Measurements from ENCODE around the gene MGLL. TPM values are rescaled to one million over a fixed set of nuclear protein-coding genes. Genes with fewer than 3 reads are reported as not detected.

Gene MGLL
- total RNA-seq, 2 experiments from 2014 or later: 19.2 to 21.6 TPM

DNA sequence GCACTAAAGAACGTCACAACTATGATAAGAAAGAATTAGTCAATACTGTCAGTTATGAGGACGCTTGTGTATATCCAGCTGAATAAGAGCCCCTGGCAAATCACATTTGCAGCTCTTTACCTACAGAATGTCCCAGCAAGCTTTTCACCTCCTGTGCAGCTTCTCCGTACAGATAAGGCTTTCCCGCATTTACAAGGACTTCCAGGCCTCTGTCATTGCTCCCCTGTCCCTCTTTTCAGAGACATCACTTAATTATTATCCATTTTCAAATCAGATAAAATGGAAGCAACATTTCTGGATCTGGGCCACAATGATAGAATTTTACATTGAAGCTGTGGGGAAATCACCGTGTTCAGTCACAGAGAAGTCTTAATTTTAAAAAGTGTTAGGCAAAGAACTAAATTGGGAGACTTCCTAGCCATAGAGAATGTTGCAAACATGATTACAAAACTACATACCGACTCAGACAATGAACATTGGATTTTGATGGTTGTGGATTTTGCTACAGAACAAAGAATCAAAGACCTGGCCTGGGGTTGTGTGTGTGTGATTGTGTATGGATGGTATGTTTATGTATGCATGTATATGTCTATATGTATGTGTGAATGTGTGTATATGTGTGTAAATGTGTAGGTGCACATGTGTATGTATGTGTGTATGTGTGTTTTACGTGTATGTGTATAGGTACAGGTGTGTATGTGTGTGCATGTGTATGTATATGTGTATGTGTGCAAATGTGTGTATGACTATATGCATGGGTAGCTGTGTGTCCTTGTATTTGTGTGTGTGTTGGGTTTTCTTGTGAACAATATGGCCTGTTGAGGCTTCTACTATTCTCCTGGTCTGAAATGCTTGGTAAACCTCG lies 41.5 kb downstream of the MGLL start:
- CTCF ChIA-PET (ENCODE audit: unreplicated experiment): no interaction called here
- Histone ChIP-seq H3K4me1 (ENCODE audit: insufficient read depth, low read length, poor library complexity, severe bottlenecking) (peaks cover 16% of the 10 kb centered on the region), H3K4me3 (ENCODE audit: low read depth, low read length, poor library complexity, severe bottlenecking) (no peak overlapping the region), H3K36me3 (ENCODE audit: insufficient read depth, low read length) (no peaks in the 10 kb centered on the region), H2AFZ (ENCODE audit: low read length) (no peak overlapping the region), H3K27ac (ENCODE audit: low read depth, low read length, poor library complexity, severe bottlenecking) (no peak overlapping the region), H4K20me1 (ENCODE audit: insufficient read depth, low read length) (no peaks in the 10 kb centered on the region), H3K9me2 (ENCODE audit: insufficient read depth, low read length) (no peaks in the 10 kb centered on the region), H3K79me2 (ENCODE audit: insufficient read depth, low read depth, low read length) (no peaks in the 10 kb centered on the region), H3K9me3 (ENCODE audit: low read length) (peaks cover 10% of the 10 kb centered on the region; the same call in 1 of the 2 replicates), H3K4me2 (ENCODE audit: low read length) (no peak overlapping the region)
- POLR2A ChIA-PET: no interaction called here
- no TSS peak for BruUV-seq (replicated peaks)
- intact Hi-C loops (cut with micrococcal nuclease; ENCODE audit: unreplicated experiment): no loop called here
- TF ChIP-seq, protein P1, sequence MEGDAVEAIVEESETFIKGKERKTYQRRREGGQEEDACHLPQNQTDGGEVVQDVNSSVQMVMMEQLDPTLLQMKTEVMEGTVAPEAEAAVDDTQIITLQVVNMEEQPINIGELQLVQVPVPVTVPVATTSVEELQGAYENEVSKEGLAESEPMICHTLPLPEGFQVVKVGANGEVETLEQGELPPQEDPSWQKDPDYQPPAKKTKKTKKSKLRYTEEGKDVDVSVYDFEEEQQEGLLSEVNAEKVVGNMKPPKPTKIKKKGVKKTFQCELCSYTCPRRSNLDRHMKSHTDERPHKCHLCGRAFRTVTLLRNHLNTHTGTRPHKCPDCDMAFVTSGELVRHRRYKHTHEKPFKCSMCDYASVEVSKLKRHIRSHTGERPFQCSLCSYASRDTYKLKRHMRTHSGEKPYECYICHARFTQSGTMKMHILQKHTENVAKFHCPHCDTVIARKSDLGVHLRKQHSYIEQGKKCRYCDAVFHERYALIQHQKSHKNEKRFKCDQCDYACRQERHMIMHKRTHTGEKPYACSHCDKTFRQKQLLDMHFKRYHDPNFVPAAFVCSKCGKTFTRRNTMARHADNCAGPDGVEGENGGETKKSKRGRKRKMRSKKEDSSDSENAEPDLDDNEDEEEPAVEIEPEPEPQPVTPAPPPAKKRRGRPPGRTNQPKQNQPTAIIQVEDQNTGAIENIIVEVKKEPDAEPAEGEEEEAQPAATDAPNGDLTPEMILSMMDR (conservative IDR thresholded peaks at IDR 0.05; ENCODE audit: low read length): no peak
- no peak for TF ChIP-seq EZH2phosphoT487 (IDR thresholded peaks at IDR 0.05; ENCODE audit: borderline replicate concordance, low read depth, low read length)
- no peak for DNase-seq (ENCODE audit: low spot score)

DNA sequence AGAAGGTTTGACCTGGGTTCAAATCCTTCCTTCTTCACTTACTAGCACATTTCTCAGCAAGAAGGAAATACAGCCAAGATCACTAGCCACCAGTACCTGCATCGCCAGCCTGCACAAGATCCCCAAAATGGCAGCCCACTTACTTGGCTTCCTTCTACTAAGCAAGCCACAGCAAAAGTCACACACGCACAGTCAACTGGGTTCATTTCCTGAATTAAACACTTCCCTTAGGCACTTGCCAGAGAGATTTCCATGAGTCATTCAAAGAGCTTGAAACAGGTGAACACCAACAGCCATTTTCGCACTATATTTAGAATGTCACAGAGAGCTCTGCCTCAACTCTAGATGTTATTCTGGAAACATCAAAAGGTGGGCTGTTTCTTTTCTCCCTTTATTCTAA lies 42.6 kb downstream of the MGLL start:
- Histone ChIP-seq H2AFZ (ENCODE audit: low read length) (no peak overlapping the region), H3K4me3 (ENCODE audit: low read depth, low read length, poor library complexity, severe bottlenecking) (no peak overlapping the region), H3K9me2 (ENCODE audit: insufficient read depth, low read length) (no peaks in the 10 kb centered on the region), H3K4me1 (ENCODE audit: insufficient read depth, low read length, poor library complexity, severe bottlenecking) (peaks cover 7% of the 10 kb centered on the region), H3K79me2 (ENCODE audit: insufficient read depth, low read depth, low read length) (no peaks in the 10 kb centered on the region), H3K27ac (ENCODE audit: low read depth, low read length, poor library complexity, severe bottlenecking) (no peak overlapping the region), H3K36me3 (ENCODE audit: insufficient read depth, low read length) (no peaks in the 10 kb centered on the region), H4K20me1 (ENCODE audit: insufficient read depth, low read length) (no peaks in the 10 kb centered on the region), H3K4me2 (ENCODE audit: low read length) (no peak overlapping the region), H3K9me3 (ENCODE audit: low read length) (peaks cover 10% of the 10 kb centered on the region; the same call in 1 of the 2 replicates)
- intact Hi-C loops (cut with micrococcal nuclease; ENCODE audit: unreplicated experiment): no loop called here
- no TSS peak for BruUV-seq (replicated peaks)
- DNase-seq (ENCODE audit: low spot score): no peak
- ChIA-PET POLR2A (interaction anchor here (0.7 to 0.8 kb wide), 3 partner anchors 18 to 242 kb away, joined by 3 read pairs; no protein-coding TSS in a partner anchor), CTCF (ENCODE audit: unreplicated experiment) (interaction anchor here (0.9 kb wide), 1 partner anchor 12 kb away, joined by 3 read pairs; no protein-coding TSS in a partner anchor)
- no peak for TF ChIP-seq EZH2phosphoT487 (IDR thresholded peaks at IDR 0.05; ENCODE audit: borderline replicate concordance, low read depth, low read length)
- TF ChIP-seq, protein P1 (conservative IDR thresholded peaks at IDR 0.05; ENCODE audit: low read length): no peak

All from OCI-LY7 (cell line).